Left renal cortex interstitium (tissue), 4 donors: ENCODE measurements around the gene HTN3. TPM values are rescaled to one million over a fixed set of nuclear protein-coding genes. Genes with fewer than 3 reads are reported as not detected.

ENCODE experiments used
- polyA plus RNA-seq, 4 donors: library from polyadenylated mRNA; unstranded; fragments of 120-200 nt; gene quantifications; one replicate each; pipeline ENCODE4 v1.2.1, GENCODE V29; 2013; ENCODE audit not compliant: insufficient read length in 4 of 4

Gene HTN3
- polyA plus RNA-seq, 4 donors = not detected

Other genes with a start within 250 kb of the HTN3 start
- gene SULT1E1, start 168.3 kb upstream of the HTN3 start, polyA plus RNA-seq = 100 to 1,000 TPM; 465 to 570 (median 521) TPM
- not detected for gene CSN1S1, start 97.4 kb upstream of the HTN3 start, polyA plus RNA-seq
- not detected for gene CSN2, start 62.7 kb upstream of the HTN3 start, polyA plus RNA-seq
- gene STATH, start 32.5 kb upstream of the HTN3 start, polyA plus RNA-seq = under 1 TPM; 0.34 to 0.69 (median 0.47) TPM
- gene HTN1, start 22.0 kb downstream of the HTN3 start, polyA plus RNA-seq = under 1 TPM in 1 of 4 donors, not detected in 3; 0.03 TPM
- under 1 TPM; 0.04 to 0.14 (median 0.09) TPM for gene PRR27, start 125.8 kb downstream of the HTN3 start, polyA plus RNA-seq
- gene ODAM, start 167.3 kb downstream of the HTN3 start, polyA plus RNA-seq = 1 to 10 TPM in 3 of 4 donors, under 1 TPM in 1; 0.76 to 2.1 (median 1.5) TPM
- 1 to 10 TPM in 3 of 4 donors, under 1 TPM in 1; 0.79 to 1.6 (median 1.4) TPM for gene FDCSP, start 197.7 kb downstream of the HTN3 start, polyA plus RNA-seq
- under 1 TPM in 1 of 4 donors, not detected in 3; 0.16 TPM for gene CSN3, start 214.1 kb downstream of the HTN3 start, polyA plus RNA-seq